ENCODE results near the gene EXOC6B. TPM values are rescaled to one million over a fixed set of nuclear protein-coding genes. Genes with fewer than 3 reads are reported as not detected.
"Not testable (repeated sequence)": the region's sequence is repeated elsewhere in the genome, so short reads cannot be mapped to it uniquely, and the experiment has no call there.

Gene EXOC6B
- polyA plus RNA-seq, 1 donor = 11.5 TPM

DNA sequence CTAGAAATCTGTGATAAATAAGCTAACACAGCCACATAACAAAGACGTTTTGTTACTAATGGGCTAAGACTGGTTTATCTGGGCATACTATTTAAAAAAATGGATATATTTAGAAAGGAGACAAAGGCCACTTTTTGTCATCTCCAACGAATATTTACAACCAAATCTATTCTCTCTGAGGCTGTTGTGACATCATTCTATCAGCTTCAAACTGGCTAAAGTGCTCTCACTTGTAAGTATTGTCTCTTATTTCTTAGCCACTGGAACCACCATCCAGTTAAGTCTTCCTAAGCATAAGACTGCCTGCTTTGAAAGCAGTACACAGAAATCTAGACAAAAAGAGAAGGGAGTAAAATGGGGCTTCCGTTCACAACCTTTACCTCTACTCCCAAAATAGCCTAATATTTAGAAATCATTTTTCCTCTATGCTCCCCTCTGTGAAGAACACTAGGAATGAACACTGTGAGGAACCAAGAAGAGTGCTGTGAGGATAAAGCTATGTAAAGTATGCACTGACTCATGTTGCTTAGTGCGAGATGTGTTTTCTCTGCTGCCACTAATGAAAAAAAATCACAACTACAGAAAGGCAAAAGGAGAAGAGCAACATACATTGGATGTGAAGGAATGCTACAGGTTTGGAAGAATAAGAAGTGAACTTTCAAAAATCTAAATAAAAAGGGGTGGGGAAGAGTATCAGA lies 264.1 kb downstream of the EXOC6B start:
- DNase-seq = no peak
- Histone ChIP-seq H3K27ac (ENCODE audit: low read length) (no peak overlapping the region), H3K4me3 (ENCODE audit: low read length) (no peak overlapping the region), H3K4me1 (ENCODE audit: control insufficient read depth, insufficient read depth, low read length) (no peaks in the 10 kb centered on the region), H3K9me3 (ENCODE audit: control insufficient read depth, low read depth, low read length) (no peaks in the 10 kb centered on the region), H3K36me3 (ENCODE audit: control insufficient read depth, insufficient read depth, low read length) (no peaks in the 10 kb centered on the region), H3K27me3 (ENCODE audit: control insufficient read depth, insufficient read depth, low read length) (no peaks in the 10 kb centered on the region)
- WGBS (ENCODE audit: insufficient coverage, low lambda C conversion rate) = 61% methylated on average over 3 of the region's 4 CpGs

GRCh38 chr2:72555943-72556342 lies 269.9 kb downstream of the EXOC6B start:
- no CpG with 5 or more reads among the region's 1 CpG for WGBS (ENCODE audit: insufficient coverage, low lambda C conversion rate)
- Histone ChIP-seq H3K9me3 (ENCODE audit: control insufficient read depth, low read depth, low read length) (no peaks in the 10 kb centered on the region), H3K27ac (ENCODE audit: low read length) (no peak overlapping the region), H3K4me1 (ENCODE audit: control insufficient read depth, insufficient read depth, low read length) (no peaks in the 10 kb centered on the region), H3K27me3 (ENCODE audit: control insufficient read depth, insufficient read depth, low read length) (no peaks in the 10 kb centered on the region), H3K4me3 (ENCODE audit: low read length) (no peak overlapping the region), H3K36me3 (ENCODE audit: control insufficient read depth, insufficient read depth, low read length) (no peaks in the 10 kb centered on the region)
- no peak for DNase-seq

DNA sequence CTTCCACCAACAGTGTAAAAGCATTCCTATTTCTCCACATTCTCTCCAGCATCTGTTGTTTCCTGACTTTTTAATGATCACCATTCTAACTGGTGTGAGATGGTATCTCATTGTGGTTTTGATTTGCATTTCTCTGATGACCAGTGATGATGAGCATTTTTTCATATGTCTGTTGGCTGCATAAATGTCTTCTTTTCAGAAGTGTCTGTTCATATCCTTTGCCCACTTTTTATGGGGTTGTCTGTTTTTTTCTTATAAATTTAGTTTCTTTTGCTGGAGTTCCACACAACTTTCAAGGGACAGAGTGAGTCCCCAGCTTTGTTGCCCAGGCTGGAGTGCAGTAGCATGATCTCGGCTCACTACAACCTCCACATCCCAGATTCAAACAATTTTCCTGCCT lies 270.5 kb downstream of the EXOC6B start:
- not testable (repeated sequence) for H3K27ac ChIP-seq (ENCODE audit: low read length); H3K4me3 ChIP-seq (ENCODE audit: low read length); H3K9me3 ChIP-seq (ENCODE audit: control insufficient read depth, low read depth, low read length); H3K36me3 ChIP-seq (ENCODE audit: control insufficient read depth, insufficient read depth, low read length); H3K27me3 ChIP-seq (ENCODE audit: control insufficient read depth, insufficient read depth, low read length); H3K4me1 ChIP-seq (ENCODE audit: control insufficient read depth, insufficient read depth, low read length); DNase-seq
- WGBS (ENCODE audit: insufficient coverage, low lambda C conversion rate) = no CpG with 5 or more reads among the region's 1 CpG

GRCh38 chr2:72554910-72555309 lies 270.9 kb downstream of the EXOC6B start:
- WGBS (ENCODE audit: insufficient coverage, low lambda C conversion rate) = no CpG with 5 or more reads among the region's 1 CpG
- not testable (repeated sequence) for H3K4me3 ChIP-seq (ENCODE audit: low read length); H3K27ac ChIP-seq (ENCODE audit: low read length); H3K27me3 ChIP-seq (ENCODE audit: control insufficient read depth, insufficient read depth, low read length); H3K4me1 ChIP-seq (ENCODE audit: control insufficient read depth, insufficient read depth, low read length); DNase-seq; H3K9me3 ChIP-seq (ENCODE audit: control insufficient read depth, low read depth, low read length); H3K36me3 ChIP-seq (ENCODE audit: control insufficient read depth, insufficient read depth, low read length)

DNA sequence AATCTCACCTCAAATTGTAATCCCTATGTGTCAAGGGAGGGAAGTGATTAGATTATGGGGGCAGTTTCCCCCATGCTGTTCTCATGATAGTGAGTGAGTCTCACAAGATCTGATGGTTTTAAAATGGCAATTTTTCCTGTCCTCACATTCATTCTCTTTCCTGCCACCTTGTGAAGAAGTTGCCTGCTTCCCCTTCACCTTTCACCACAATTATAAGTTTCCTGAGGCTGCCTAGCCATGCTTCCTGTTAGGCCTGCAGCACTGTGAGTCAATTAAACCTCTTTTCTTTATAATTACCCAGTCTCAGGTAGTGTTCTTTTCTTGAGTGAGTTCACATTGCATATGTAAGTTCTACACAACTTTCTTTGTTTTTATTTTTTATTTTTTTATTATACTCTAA lies 271.5 kb downstream of the EXOC6B start:
- Histone ChIP-seq H3K36me3 (ENCODE audit: control insufficient read depth, insufficient read depth, low read length) (no peaks in the 10 kb centered on the region), H3K4me3 (ENCODE audit: low read length) (no peak overlapping the region), H3K27ac (ENCODE audit: low read length) (no peak overlapping the region), H3K4me1 (ENCODE audit: control insufficient read depth, insufficient read depth, low read length) (no peaks in the 10 kb centered on the region), H3K9me3 (ENCODE audit: control insufficient read depth, low read depth, low read length) (peaks cover 7% of the 10 kb centered on the region), H3K27me3 (ENCODE audit: control insufficient read depth, insufficient read depth, low read length) (no peaks in the 10 kb centered on the region)
- no peak for DNase-seq

GRCh38 chr2:72548081-72548764 lies 277.6 kb downstream of the EXOC6B start:
- peaks cover 10% of the 10 kb centered on the region for H3K9me3 ChIP-seq (ENCODE audit: control insufficient read depth, low read depth, low read length)
- H3K4me1 ChIP-seq (ENCODE audit: control insufficient read depth, insufficient read depth, low read length) = peaks cover 5% of the 10 kb centered on the region
- no peaks in the 10 kb centered on the region for H3K36me3 ChIP-seq (ENCODE audit: control insufficient read depth, insufficient read depth, low read length)
- DNase-seq = peak; percentile 82 to 88
- peak overlapping the region; percentile 33 for H3K27ac ChIP-seq (ENCODE audit: low read length)
- no peaks in the 10 kb centered on the region for H3K27me3 ChIP-seq (ENCODE audit: control insufficient read depth, insufficient read depth, low read length)
- 40% methylated on average over 1 of the region's 5 CpGs for WGBS (ENCODE audit: insufficient coverage, low lambda C conversion rate)
- H3K4me3 ChIP-seq (ENCODE audit: low read length) = no peak overlapping the region

DNA sequence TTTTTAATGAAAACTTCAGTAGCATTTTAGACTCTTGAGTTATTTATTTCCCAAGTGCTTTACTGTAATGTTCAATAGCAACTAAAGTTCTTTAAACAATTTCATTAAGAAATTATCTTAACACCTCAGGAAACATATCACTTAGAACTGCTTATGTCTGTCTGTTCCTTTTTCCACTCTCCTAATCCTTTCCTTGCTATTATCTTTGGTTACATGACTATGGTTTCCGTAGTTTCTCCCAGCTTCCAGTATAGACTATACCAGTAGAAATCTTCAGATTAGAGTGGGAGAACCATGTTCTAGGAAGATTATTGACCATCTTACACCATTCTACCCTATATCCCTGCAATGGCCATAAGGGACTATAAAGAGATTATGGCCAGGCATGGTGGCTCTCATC lies 280.0 kb downstream of the EXOC6B start:
- no peak for DNase-seq
- Histone ChIP-seq H3K36me3 (ENCODE audit: control insufficient read depth, insufficient read depth, low read length) (no peaks in the 10 kb centered on the region), H3K27me3 (ENCODE audit: control insufficient read depth, insufficient read depth, low read length) (no peaks in the 10 kb centered on the region), H3K4me3 (ENCODE audit: low read length) (no peak overlapping the region), H3K27ac (ENCODE audit: low read length) (no peak overlapping the region), H3K9me3 (ENCODE audit: control insufficient read depth, low read depth, low read length) (peaks cover 10% of the 10 kb centered on the region), H3K4me1 (ENCODE audit: control insufficient read depth, insufficient read depth, low read length) (peaks cover 5% of the 10 kb centered on the region)
- 100% methylated on average over 1 of the region's 1 CpG for WGBS (ENCODE audit: insufficient coverage, low lambda C conversion rate)

GRCh38 chr2:72544554-72544953 lies 281.3 kb downstream of the EXOC6B start:
- H3K4me1 ChIP-seq (ENCODE audit: control insufficient read depth, insufficient read depth, low read length) = peaks cover 5% of the 10 kb centered on the region
- peaks cover 4% of the 10 kb centered on the region for H3K9me3 ChIP-seq (ENCODE audit: control insufficient read depth, low read depth, low read length)
- no peak for DNase-seq

DNA sequence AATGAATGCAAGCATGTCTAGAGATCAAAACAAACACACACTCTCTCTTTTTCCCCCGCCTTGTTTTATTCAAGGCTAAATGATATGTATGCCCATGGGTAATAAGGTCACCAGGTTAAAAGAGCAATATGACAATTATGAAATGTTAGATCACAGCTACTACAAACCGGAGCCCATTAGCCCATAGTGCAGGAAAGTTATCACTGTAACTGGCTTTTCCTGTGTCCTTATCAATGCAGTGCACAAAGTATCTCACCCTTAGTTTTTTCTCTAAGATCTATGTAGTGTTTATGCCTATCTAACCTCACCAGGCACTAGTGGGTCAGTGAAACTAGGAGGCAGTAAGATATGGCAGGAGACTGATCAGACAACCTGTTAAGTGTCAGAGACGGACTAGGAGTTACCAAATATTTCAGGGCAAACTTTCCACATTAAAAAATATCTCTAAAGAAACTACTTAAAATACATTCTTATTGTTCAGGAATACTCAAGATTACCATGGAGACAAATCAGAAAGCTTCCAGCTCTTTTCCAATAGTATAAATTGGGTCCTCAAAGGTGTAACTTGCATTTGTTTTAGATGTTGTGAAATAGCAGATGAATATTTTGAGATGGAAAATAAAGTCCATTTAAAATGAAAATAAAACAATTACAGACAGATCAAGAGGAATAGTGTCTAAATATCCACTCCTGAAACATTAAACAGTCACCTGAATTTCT lies 282.2 kb downstream of the EXOC6B start:
- Histone ChIP-seq H3K4me1 (ENCODE audit: control insufficient read depth, insufficient read depth, low read length) (peaks cover 5% of the 10 kb centered on the region), H3K27me3 (ENCODE audit: control insufficient read depth, insufficient read depth, low read length) (no peaks in the 10 kb centered on the region), H3K27ac (ENCODE audit: low read length) (no peak overlapping the region), H3K4me3 (ENCODE audit: low read length) (no peak overlapping the region), H3K9me3 (ENCODE audit: control insufficient read depth, low read depth, low read length) (peaks cover under 1% of the 10 kb centered on the region), H3K36me3 (ENCODE audit: control insufficient read depth, insufficient read depth, low read length) (no peaks in the 10 kb centered on the region)
- WGBS (ENCODE audit: insufficient coverage, low lambda C conversion rate) = 0% methylated on average over 1 of the region's 3 CpGs
- no peak for DNase-seq

More at GRCh38 chr2:72544554-72544953, 281.3 kb downstream of the EXOC6B start:
- Histone ChIP-seq H3K4me3 (ENCODE audit: low read length) (no peak overlapping the region), H3K36me3 (ENCODE audit: control insufficient read depth, insufficient read depth, low read length) (no peaks in the 10 kb centered on the region), H3K27me3 (ENCODE audit: control insufficient read depth, insufficient read depth, low read length) (no peaks in the 10 kb centered on the region), H3K27ac (ENCODE audit: low read length) (no peak overlapping the region)

GRCh38 chr2:72539071-72539552 lies 286.7 kb downstream of the EXOC6B start:
- WGBS (ENCODE audit: insufficient coverage, low lambda C conversion rate) = no CpG with 5 or more reads among the region's 2 CpGs
- no peak for DNase-seq
- no peak overlapping the region for H3K4me3 ChIP-seq (ENCODE audit: low read length)
- H3K27ac ChIP-seq (ENCODE audit: low read length) = no peak overlapping the region
- peaks cover 5% of the 10 kb centered on the region for H3K4me1 ChIP-seq (ENCODE audit: control insufficient read depth, insufficient read depth, low read length)
- H3K36me3 ChIP-seq (ENCODE audit: control insufficient read depth, insufficient read depth, low read length) = no peaks in the 10 kb centered on the region
- H3K27me3 ChIP-seq (ENCODE audit: control insufficient read depth, insufficient read depth, low read length) = no peaks in the 10 kb centered on the region
- no peaks in the 10 kb centered on the region for H3K9me3 ChIP-seq (ENCODE audit: control insufficient read depth, low read depth, low read length)

All from large intestine (tissue), 3 donors.